Breast epithelium (tissue), 3 donors: ENCODE results near the gene SNX30.

Experiments used
- POLR2A ChIP-seq: fragments of 450-650 bp; IDR thresholded peaks from one replicate; pipeline ENCODE4 v1.6.1; 2016; ENCODE audit warnings: antibody characterized with exemption, mild to moderate bottlenecking, moderate library complexity
- POLR2AphosphoS5 ChIP-seq, 3 donors: sonication (generic); formaldehyde crosslinking; IDR thresholded peaks; one replicate each; pipeline ENCODE4 v1.6.1; 2017; ENCODE audit warnings: antibody characterized with exemption in 3 of 3
- TF ChIP-seq, protein P1 (sequence below), 3 donors: fragments of 450-650 bp; IDR thresholded peaks; one replicate each; pipeline ENCODE4 v1.5.1; 2016 to 2017; ENCODE audit warnings: antibody characterized with exemption in 3 of 3, mild to moderate bottlenecking in 3 of 3, moderate library complexity in 3 of 3

- TF ChIP-seq, protein P1, sequence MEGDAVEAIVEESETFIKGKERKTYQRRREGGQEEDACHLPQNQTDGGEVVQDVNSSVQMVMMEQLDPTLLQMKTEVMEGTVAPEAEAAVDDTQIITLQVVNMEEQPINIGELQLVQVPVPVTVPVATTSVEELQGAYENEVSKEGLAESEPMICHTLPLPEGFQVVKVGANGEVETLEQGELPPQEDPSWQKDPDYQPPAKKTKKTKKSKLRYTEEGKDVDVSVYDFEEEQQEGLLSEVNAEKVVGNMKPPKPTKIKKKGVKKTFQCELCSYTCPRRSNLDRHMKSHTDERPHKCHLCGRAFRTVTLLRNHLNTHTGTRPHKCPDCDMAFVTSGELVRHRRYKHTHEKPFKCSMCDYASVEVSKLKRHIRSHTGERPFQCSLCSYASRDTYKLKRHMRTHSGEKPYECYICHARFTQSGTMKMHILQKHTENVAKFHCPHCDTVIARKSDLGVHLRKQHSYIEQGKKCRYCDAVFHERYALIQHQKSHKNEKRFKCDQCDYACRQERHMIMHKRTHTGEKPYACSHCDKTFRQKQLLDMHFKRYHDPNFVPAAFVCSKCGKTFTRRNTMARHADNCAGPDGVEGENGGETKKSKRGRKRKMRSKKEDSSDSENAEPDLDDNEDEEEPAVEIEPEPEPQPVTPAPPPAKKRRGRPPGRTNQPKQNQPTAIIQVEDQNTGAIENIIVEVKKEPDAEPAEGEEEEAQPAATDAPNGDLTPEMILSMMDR (IDR thresholded peaks at IDR 0.05), result no peak
- TF ChIP-seq POLR2A (no peak), POLR2AphosphoS5 (IDR thresholded peaks at IDR 0.05) (no peak)
Observed at GRCh38 chr9:112774006-112774996, 23.7 kb downstream of the SNX30 start.
